Hypothalamus (tissue), 51 donors: Measurements from ENCODE around the gene HES7.
A peak's percentile ranks its signal among the peaks of the same experiment; 100 is the strongest.
"Not testable (repeated sequence)": the region's sequence is repeated elsewhere in the genome, so short reads cannot be mapped to it uniquely, and the experiment has no call there.

Experiments used
- DNase-seq, 51 donors: peaks; one replicate each; lab custom pipeline; 2025; lab: John Stamatoyannopoulos, UW

HES7 gene

GRCh38 chr17:8077939-8078338 is 46.0 kb downstream of the HES7 start:
- not testable (repeated sequence) for DNase-seq

- no peak for DNase-seq
These were observed 47.2 kb downstream of the HES7 start for GRCh38 chr17:8076502-8077266.

GRCh38 chr17:8075574-8076342 is 48.1 kb downstream of the HES7 start:
- no peak for DNase-seq

GRCh38 chr17:8075081-8075480 is 48.8 kb downstream of the HES7 start:
- no peak for DNase-seq

- no peak for DNase-seq
These were observed 49.4 kb downstream of the HES7 start for GRCh38 chr17:8074554-8074953.

- peak in 25 of 51 donors; percentile 5 to 62 (median 18) for DNase-seq
These were observed 50.0 kb downstream of the HES7 start for GRCh38 chr17:8073627-8074484.

- DNase-seq, result no peak
These were observed 51.0 kb downstream of the HES7 start for GRCh38 chr17:8072729-8073461.

GRCh38 chr17:8072341-8072728 is 51.6 kb downstream of the HES7 start:
- no peak for DNase-seq

- no peak for DNase-seq
These were observed 52.4 kb downstream of the HES7 start for GRCh38 chr17:8071496-8071895.
